Right lobe of liver (tissue), 6 donors: ENCODE data around the gene UBE3D. TPM values are rescaled to one million over a fixed set of nuclear protein-coding genes. Genes with fewer than 3 reads are reported as not detected.
A peak's percentile ranks its signal among the peaks of the same experiment; 100 is the strongest.

Experiments
- ATAC-seq, 4 donors: fragments of 200-7000 bp; cut with Tn5 transposase; one replicate each; pipeline ENCODE4 v1.9.1; 2020; ENCODE audit warnings: mild to moderate bottlenecking in 4 of 4, moderate library complexity in 4 of 4
- DNase-seq, 3 donors: peaks; one replicate each; pipeline ENCODE4 v3.0.0-alpha.2; 2020
- H3K27ac ChIP-seq, 3 donors: fragments of 200-600 bp; one replicate each; pipeline ENCODE4 v1.8.0; 2022
- H3K27me3 ChIP-seq, 2 donors: fragments of 200-600 bp; one replicate each; pipeline ENCODE4 v1.8.0; 2022
- H3K36me3 ChIP-seq, 4 donors: fragments of 200-600 bp; sonication (generic) in 1 of 4; one replicate each; pipeline versions ENCODE4 v1.5.1 to v1.8.0; 2017 to 2022; ENCODE audit warnings: control low read depth in 1 of 4
- H3K4me1 ChIP-seq, 4 donors: fragments of 200-600 bp; sonication (generic) in 1 of 4; one replicate each; pipeline versions ENCODE4 v1.5.1 to v1.8.0; 2017 to 2022; ENCODE audit warnings: control low read depth in 1 of 4
- H3K4me3 ChIP-seq, 3 donors: fragments of 200-600 bp; one replicate each; pipeline ENCODE4 v1.8.0; 2022
- H3K9me3 ChIP-seq, 4 donors: fragments of 200-600 bp; sonication (generic) in 1 of 4; one replicate each; pipeline versions ENCODE4 v1.5.1 to v1.8.0; 2017 to 2022; ENCODE audit warnings: control low read depth in 1 of 4
- CTCF ChIP-seq, 4 donors: fragments of 200-600 bp in 3 of 4; fragments of 450-650 bp in 1 of 4; IDR thresholded peaks; one replicate each; pipeline versions ENCODE4 v1.5.1 to v1.8.0; 2016 to 2022; ENCODE audit warnings: antibody characterized with exemption in 4 of 4, mild to moderate bottlenecking in 2 of 4
- POLR2A ChIP-seq: fragments of 450-650 bp; IDR thresholded peaks from one replicate; pipeline ENCODE4 v1.6.1; 2017; ENCODE audit warnings: antibody characterized with exemption, mild to moderate bottlenecking
- WGBS: methylation state at CpG from one replicate; pipeline ENCODE4 v1.1.6; 2018; ENCODE audit warnings: low coverage, low lambda C conversion rate; ENCODE audit not compliant: insufficient coverage; ENCODE audit errors: missing lambda C conversion rate; 5-methylcytosine and 5-hydroxymethylcytosine counted together
- intact Hi-C, 2 donors: fragments of 100-400 bp; cut with DNase I; formaldehyde crosslinking; loops; one replicate each; pipeline versions ENCODE4 v1.11.2 to v1.14.1; 2022
- total RNA-seq, 6 experiments: library from RNA; depleted of rRNA in 2 of 6; stranded (reverse); fragments of >200 nt in 2 of 6; fragmentation: NEBNext Ultra II Directional in 3 of 6; extraction: Animal tissue kit (Norgen Biotek cat#: 25700) in 3 of 6; gene quantifications; one replicate each; pipeline versions ENCODE4 v1.1.0 to v1.2.4, GENCODE V29; 2016 to 2023
- donor health status: DM: no; HTN: yes; CAD: no.
- donor health status: DM: no; HTN: no; CAD: no.
- donor health status: DM: no; HTN: no; CAD: no.
- donor health status: DM: no; HTN: yes; CAD: no.
- donor health status: DM: no; HTN: yes; CAD: no.

The UBE3D gene
- total RNA-seq, 6 experiments from 2014 or later: 1.6 to 4.8 (median 2.1) TPM

- TF ChIP-seq POLR2A (no peak), CTCF (IDR thresholded peaks at IDR 0.05) (no peak)
- 86% methylated on average over 2 of the region's 3 CpGs for WGBS
- H3K36me3 ChIP-seq: no peaks in the 10 kb centered on the region
- no peaks in the 10 kb centered on the region for H3K9me3 ChIP-seq
- H3K4me3 ChIP-seq: no peak overlapping the region
- ATAC-seq: no peak
- no peaks in the 10 kb centered on the region for H3K27me3 ChIP-seq
- intact Hi-C loops: loop anchor here (10.0 kb wide), 2 partner anchors 779 to 789 kb away; no protein-coding TSS in a partner anchor
- peaks cover 0 to 4% (median 0%) of the 10 kb centered on the region in 4 donors for H3K4me1 ChIP-seq
- no peak overlapping the region for H3K27ac ChIP-seq
- no peak for DNase-seq
Observed at GRCh38 chr6:83053678-83054077, 12.0 kb downstream of the UBE3D start.

GRCh38 chr6:83051377-83052172, 14.1 kb downstream of the UBE3D start:
- no peak for DNase-seq
- Histone ChIP-seq H3K9me3 (no peaks in the 10 kb centered on the region), H3K4me1 (peaks cover 0 to 4% (median 0%) of the 10 kb centered on the region in 4 donors), H3K36me3 (no peaks in the 10 kb centered on the region), H3K27me3 (no peaks in the 10 kb centered on the region), H3K4me3 (no peak overlapping the region), H3K27ac (no peak overlapping the region)
- TF ChIP-seq POLR2A: no peak
- TF ChIP-seq CTCF (IDR thresholded peaks at IDR 0.05): no peak
- WGBS: 49% methylated on average over 5 of the region's 5 CpGs
- intact Hi-C loops: loop anchor here (10.0 kb wide), 2 partner anchors 777 to 787 kb away; no protein-coding TSS in a partner anchor
- peak; percentile 64 to 76 (median 73) for ATAC-seq

GRCh38 chr6:83047065-83047754, 18.4 kb downstream of the UBE3D start:
- no peak overlapping the region for H3K4me3 ChIP-seq
- no peaks in the 10 kb centered on the region for H3K36me3 ChIP-seq
- ATAC-seq: no peak
- H3K27me3 ChIP-seq: no peaks in the 10 kb centered on the region
- H3K27ac ChIP-seq: no peak overlapping the region
- WGBS: 91% methylated on average over 5 of the region's 7 CpGs
- DNase-seq: no peak
- H3K4me1 ChIP-seq: no peaks in the 10 kb centered on the region
- TF ChIP-seq POLR2A: no peak
- no peak for TF ChIP-seq CTCF (IDR thresholded peaks at IDR 0.05)
- H3K9me3 ChIP-seq: no peaks in the 10 kb centered on the region
- intact Hi-C loops: no loop called here

GRCh38 chr6:83044091-83044768, 21.4 kb downstream of the UBE3D start:
- intact Hi-C loops: no loop called here
- no peaks in the 10 kb centered on the region for H3K27me3 ChIP-seq
- no peaks in the 10 kb centered on the region for H3K4me1 ChIP-seq
- H3K4me3 ChIP-seq: no peak overlapping the region
- H3K27ac ChIP-seq: no peak overlapping the region
- no peaks in the 10 kb centered on the region for H3K36me3 ChIP-seq
- 79% methylated on average over 6 of the region's 6 CpGs for WGBS
- DNase-seq: no peak
- ATAC-seq: no peak
- no peak for TF ChIP-seq CTCF (IDR thresholded peaks at IDR 0.05)
- TF ChIP-seq POLR2A: no peak
- no peaks in the 10 kb centered on the region for H3K9me3 ChIP-seq
